Endothelial cell of umbilical vein (primary cell): ENCODE measurements around the gene CLDND1.

Source experiments
- EZH2 ChIP-seq: IDR thresholded peaks from 2 replicates; pipeline ENCODE4 v1.6.1; 2012; ENCODE audit warnings: borderline replicate concordance, low read depth, mild to moderate bottlenecking, moderate library complexity, low read length, inconsistent platforms; ENCODE audit not compliant: severe bottlenecking
- GATA2 ChIP-seq: IDR thresholded peaks from 2 replicates; pipeline ENCODE4 v1.7.0; 2011; ENCODE audit warnings: low read depth, mild to moderate bottlenecking, moderate library complexity, mixed read lengths, low read length; ENCODE audit not compliant: insufficient read length, insufficient read depth
- JUN ChIP-seq: IDR thresholded peaks from 2 replicates; pipeline ENCODE4 v1.6.1; 2011; ENCODE audit warnings: borderline replicate concordance, low read depth; ENCODE audit not compliant: insufficient read length, insufficient read depth
- MYC ChIP-seq: IDR thresholded peaks from one replicate; pipeline ENCODE4 v1.6.1; 2011; ENCODE audit warnings: mild to moderate bottlenecking, low read depth, low read length
- POLR2A ChIP-seq: IDR thresholded peaks from 2 replicates; pipeline ENCODE4 v1.6.1; 2012; ENCODE audit warnings: low read depth, mild to moderate bottlenecking, control low read depth, low read length
- POLR2AphosphoS5 ChIP-seq: IDR thresholded peaks from 2 replicates; pipeline ENCODE4 v1.6.1; 2012; ENCODE audit warnings: low read depth, mild to moderate bottlenecking, control low read depth, low read length, moderate library complexity; ENCODE audit not compliant: insufficient read depth
- TF ChIP-seq, protein P1 (sequence below), 2 donors: IDR thresholded peaks; 1 replicate in 1 of 2; 2 replicates in 1 of 2; pipeline ENCODE4 v1.5.1; 2011; ENCODE audit warnings: low read length in 2 of 2, mild to moderate bottlenecking in 2 of 2, moderate library complexity in 2 of 2, control low read depth in 1 of 2, inconsistent platforms in 1 of 2, low read depth in 1 of 2; ENCODE audit not compliant: insufficient read depth in 1 of 2; ENCODE audit errors: extremely low read depth in 1 of 2
- TF ChIP-seq, protein P2 (sequence below): IDR thresholded peaks from 2 replicates; pipeline ENCODE4 v1.6.1; 2011; ENCODE audit not compliant: insufficient read depth, insufficient read length

DNA sequence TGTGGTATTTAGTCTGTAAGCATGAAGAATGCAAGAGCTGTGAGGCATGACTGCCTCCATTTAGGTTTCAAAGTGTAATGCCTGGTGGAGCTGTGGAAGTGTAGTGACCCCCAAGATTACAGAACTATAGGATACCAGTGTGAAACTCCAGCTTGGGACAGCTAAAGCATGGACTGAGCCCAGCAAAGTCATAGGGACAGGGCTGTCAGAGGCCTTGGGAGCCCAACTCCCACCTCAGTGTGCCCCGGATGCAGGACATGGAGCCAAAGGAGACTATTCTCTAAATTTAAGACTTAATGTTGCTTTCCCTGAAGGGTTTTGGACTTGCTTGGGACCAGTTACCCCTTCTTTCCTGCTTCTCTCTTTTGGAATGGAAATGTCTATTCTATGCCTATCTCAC, 19.9 kb upstream of the CLDND1 start:
- TF ChIP-seq, protein P1, sequence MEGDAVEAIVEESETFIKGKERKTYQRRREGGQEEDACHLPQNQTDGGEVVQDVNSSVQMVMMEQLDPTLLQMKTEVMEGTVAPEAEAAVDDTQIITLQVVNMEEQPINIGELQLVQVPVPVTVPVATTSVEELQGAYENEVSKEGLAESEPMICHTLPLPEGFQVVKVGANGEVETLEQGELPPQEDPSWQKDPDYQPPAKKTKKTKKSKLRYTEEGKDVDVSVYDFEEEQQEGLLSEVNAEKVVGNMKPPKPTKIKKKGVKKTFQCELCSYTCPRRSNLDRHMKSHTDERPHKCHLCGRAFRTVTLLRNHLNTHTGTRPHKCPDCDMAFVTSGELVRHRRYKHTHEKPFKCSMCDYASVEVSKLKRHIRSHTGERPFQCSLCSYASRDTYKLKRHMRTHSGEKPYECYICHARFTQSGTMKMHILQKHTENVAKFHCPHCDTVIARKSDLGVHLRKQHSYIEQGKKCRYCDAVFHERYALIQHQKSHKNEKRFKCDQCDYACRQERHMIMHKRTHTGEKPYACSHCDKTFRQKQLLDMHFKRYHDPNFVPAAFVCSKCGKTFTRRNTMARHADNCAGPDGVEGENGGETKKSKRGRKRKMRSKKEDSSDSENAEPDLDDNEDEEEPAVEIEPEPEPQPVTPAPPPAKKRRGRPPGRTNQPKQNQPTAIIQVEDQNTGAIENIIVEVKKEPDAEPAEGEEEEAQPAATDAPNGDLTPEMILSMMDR (IDR thresholded peaks at IDR 0.05; ENCODE audit: extremely low read depth in 1 of 2, insufficient read depth in 1 of 2, low read depth in 1 of 2, low read length in 2 of 2) = no peak
- no peak for TF ChIP-seq JUN
- no peak for TF ChIP-seq MYC
- no peak for TF ChIP-seq EZH2
- TF ChIP-seq, protein P2, sequence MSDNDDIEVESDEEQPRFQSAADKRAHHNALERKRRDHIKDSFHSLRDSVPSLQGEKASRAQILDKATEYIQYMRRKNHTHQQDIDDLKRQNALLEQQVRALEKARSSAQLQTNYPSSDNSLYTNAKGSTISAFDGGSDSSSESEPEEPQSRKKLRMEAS = no peak
- no peak for TF ChIP-seq POLR2A
- TF ChIP-seq GATA2 = no peak
- TF ChIP-seq POLR2AphosphoS5 = no peak
